Heart left ventricle (tissue), 16 donors: Measurements from ENCODE around the gene KRTDAP. TPM values are rescaled to one million over a fixed set of nuclear protein-coding genes. Genes with fewer than 3 reads are reported as not detected.

Source experiments
- ATAC-seq, 4 donors: fragments of 200-7000 bp; cut with Tn5 transposase; one replicate each; pipeline ENCODE4 v1.9.1; 2020 to 2022; ENCODE audit warnings: moderate library complexity in 4 of 4, mild to moderate bottlenecking in 3 of 4, moderate number of reproducible peaks in 1 of 4
- DNase-seq, 5 donors: peaks; one replicate each; pipeline ENCODE4 v3.0.0-alpha.2; 2020
- H3K27ac ChIP-seq, 12 donors: fragments of 200-600 bp; sonication (generic) in 4 of 12; one replicate each; pipeline versions ENCODE4 v1.5.0 to v1.8.0; 2016 to 2022; ENCODE audit warnings: mild to moderate bottlenecking in 2 of 12
- H3K27me3 ChIP-seq, 9 donors: fragments of 200-600 bp; sonication (generic) in 2 of 9; one replicate each; pipeline versions ENCODE4 v1.5.1 to v1.8.0; 2016 to 2022; ENCODE audit warnings: mild to moderate bottlenecking in 3 of 9
- H3K36me3 ChIP-seq, 9 donors: fragments of 200-600 bp; sonication (generic) in 2 of 9; one replicate each; pipeline versions ENCODE4 v1.5.0 to v1.8.0; 2018 to 2022; ENCODE audit warnings: mild to moderate bottlenecking in 2 of 9
- H3K4me1 ChIP-seq, 12 donors: fragments of 200-600 bp; sonication (generic) in 4 of 12; one replicate each; pipeline versions ENCODE4 v1.5.0 to v1.8.0; 2016 to 2022; ENCODE audit warnings: mild to moderate bottlenecking in 3 of 12
- H3K4me3 ChIP-seq, 12 donors: fragments of 200-600 bp; sonication (generic) in 4 of 12; one replicate each; pipeline versions ENCODE4 v1.5.0 to v1.8.0; 2017 to 2022; ENCODE audit warnings: mild to moderate bottlenecking in 9 of 12, moderate library complexity in 4 of 12
- H3K9me3 ChIP-seq, 12 donors: fragments of 200-600 bp; sonication (generic) in 4 of 12; one replicate each; pipeline versions ENCODE4 v1.5.0 to v1.8.0; 2016 to 2022; ENCODE audit warnings: mild to moderate bottlenecking in 1 of 12
- POLR2A ChIP-seq, 2 donors: fragments of 450-650 bp; IDR thresholded peaks; one replicate each; pipeline ENCODE4 v1.6.1; 2017; ENCODE audit warnings: antibody characterized with exemption in 2 of 2, mild to moderate bottlenecking in 2 of 2, moderate library complexity in 2 of 2
- WGBS, 4 donors: extraction: QIAGEN DNeasy Blood & Tissue Kit in 2 of 4; methylation state at CpG; one replicate each; pipeline versions ENCODE4 v1.1.5 to v1.1.7; 2013 to 2018; 5-methylcytosine and 5-hydroxymethylcytosine counted together
- intact Hi-C, 10 donors: fragments of 100-400 bp; cut with DNase I; formaldehyde crosslinking; loops; one replicate each; pipeline versions ENCODE4 v1.11.1 to v1.14.2; 2022
- polyA plus RNA-seq, 2 donors: library from polyadenylated mRNA; stranded (reverse); fragments of 200-250 nt; gene quantifications; one replicate each; pipeline ENCODE4 v1.2.3, GENCODE V29; 2013
- total RNA-seq, 9 donors: library from RNA; depleted of rRNA in 2 of 9; stranded (reverse); fragments of >200 nt in 2 of 9; fragmentation: NEBNext Ultra II Directional in 3 of 9; extraction: Animal tissue kit (Norgen Biotek cat#: 25700) in 3 of 9; gene quantifications; one replicate each; pipeline versions ENCODE4 v1.1.0 to v1.2.4, GENCODE V29; 2016 to 2023
- TF ChIP-seq, protein P1 (sequence below), 12 donors: fragments of 200-600 bp; sonication (generic) in 4 of 12; IDR thresholded peaks; one replicate each; pipeline versions ENCODE4 v1.5.0 to v1.8.0; 2018 to 2022; ENCODE audit warnings: antibody characterized with exemption in 12 of 12, mild to moderate bottlenecking in 5 of 12
- donor health status: ischemic (EF 13 %, LVEDD 7.1; RV severe dilation, severe dysfunction).
- donor health status: healthy with polysubstance abuse.
- donor health status: DM: no; HTN: yes; CAD: no.
- donor health status: DM: no; HTN: no; CAD: no.
- donor health status: ischemic (EF 25% LVEDD 6.9; RV normal size, moderate dysfunction).
- donor health status: ischemic (EF 25% LVEDD 5.7; RV mildly dilated, moderate dysfunction).
- donor health status: healthy.
- donor health status: DM: yes; HTN: yes; CAD: no.
- donor health status: ischemic (EF 35%, LVEDD 5.7; RV mildly dilated, moderate dysfunction).
- donor health status: nonischemic (EF 11% LVEDD 7.7; RV severe dilation, severe dysfunction).
- donor health status: DM: yes; HTN: yes; CAD: no.
- donor health status: PGD.
- donor health status: ischemic (EF 29% LVEDD 5.4; RV normal size, mild dysfunction).
- donor health status: nonischemic (EF 23%, LVEDD 6.1; RV moderate dilation, normal function).

Gene KRTDAP
- total and polyA plus RNA-seq, 11 donors = not detected

DNA sequence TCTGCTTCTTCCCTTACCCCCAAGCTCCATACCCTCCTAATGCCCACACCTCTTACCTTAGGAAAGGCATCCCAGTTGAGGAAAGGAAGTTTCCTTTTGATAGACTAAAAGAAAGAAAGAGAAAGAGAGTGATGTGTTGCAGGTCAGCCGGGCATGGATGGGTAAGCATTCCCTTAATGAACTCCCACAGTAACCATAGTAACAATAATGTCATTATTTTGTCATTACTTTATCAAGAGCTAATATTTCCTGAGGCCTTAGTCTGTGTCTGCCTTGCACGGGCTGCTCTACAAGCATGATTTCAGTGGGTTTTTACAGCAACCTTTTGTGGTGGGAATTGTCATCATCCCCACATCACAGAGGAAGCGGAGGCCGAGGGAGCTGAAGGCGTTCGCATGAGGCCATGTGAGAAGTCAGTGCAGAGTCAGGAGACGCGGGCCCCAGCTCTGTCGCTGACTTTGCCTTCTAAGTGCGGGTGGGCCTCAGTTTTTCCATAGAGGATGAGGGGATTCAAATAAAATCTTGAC is 2.5 kb downstream of the KRTDAP start:
- H3K9me3 ChIP-seq = no peaks in the 10 kb centered on the region
- no peaks in the 10 kb centered on the region for H3K4me1 ChIP-seq
- H3K27me3 ChIP-seq = peaks cover 0 to 22% (median 0%) of the 10 kb centered on the region in 9 donors
- no peak for DNase-seq
- H3K36me3 ChIP-seq = no peaks in the 10 kb centered on the region
- ATAC-seq = no peak
- H3K4me3 ChIP-seq = no peak overlapping the region
- intact Hi-C loops = no loop called here
- no peak for TF ChIP-seq POLR2A (IDR thresholded peaks at IDR 0.05)
- TF ChIP-seq, protein P1, sequence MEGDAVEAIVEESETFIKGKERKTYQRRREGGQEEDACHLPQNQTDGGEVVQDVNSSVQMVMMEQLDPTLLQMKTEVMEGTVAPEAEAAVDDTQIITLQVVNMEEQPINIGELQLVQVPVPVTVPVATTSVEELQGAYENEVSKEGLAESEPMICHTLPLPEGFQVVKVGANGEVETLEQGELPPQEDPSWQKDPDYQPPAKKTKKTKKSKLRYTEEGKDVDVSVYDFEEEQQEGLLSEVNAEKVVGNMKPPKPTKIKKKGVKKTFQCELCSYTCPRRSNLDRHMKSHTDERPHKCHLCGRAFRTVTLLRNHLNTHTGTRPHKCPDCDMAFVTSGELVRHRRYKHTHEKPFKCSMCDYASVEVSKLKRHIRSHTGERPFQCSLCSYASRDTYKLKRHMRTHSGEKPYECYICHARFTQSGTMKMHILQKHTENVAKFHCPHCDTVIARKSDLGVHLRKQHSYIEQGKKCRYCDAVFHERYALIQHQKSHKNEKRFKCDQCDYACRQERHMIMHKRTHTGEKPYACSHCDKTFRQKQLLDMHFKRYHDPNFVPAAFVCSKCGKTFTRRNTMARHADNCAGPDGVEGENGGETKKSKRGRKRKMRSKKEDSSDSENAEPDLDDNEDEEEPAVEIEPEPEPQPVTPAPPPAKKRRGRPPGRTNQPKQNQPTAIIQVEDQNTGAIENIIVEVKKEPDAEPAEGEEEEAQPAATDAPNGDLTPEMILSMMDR (IDR thresholded peaks at IDR 0.05) = no peak
- WGBS, 4 donors = 86 to 90% (median 88%) methylated on average over 10 of the region's 10 CpGs
- H3K27ac ChIP-seq = no peak overlapping the region

DNA sequence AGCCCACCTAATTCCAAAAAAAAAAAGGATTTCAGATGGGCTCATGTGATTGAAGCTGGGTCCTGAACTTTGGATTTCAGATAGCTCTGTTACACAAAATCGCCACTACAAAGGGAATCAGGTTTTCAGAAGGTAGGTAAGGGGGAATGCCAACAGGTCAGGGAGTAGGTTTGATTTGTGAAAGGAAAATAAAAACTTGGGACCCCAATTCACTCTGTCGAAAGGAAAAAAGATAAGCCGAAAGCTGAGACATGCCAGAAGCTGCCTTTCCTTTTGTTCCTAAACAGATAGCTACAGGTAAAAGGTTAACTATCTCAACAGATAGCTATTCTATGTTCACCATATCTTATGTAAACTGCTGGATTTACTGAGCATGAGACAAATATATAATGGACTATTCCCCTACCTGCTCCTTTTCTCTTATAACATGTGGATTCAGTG is 4.0 kb downstream of the KRTDAP start:
- H3K4me1 ChIP-seq = no peaks in the 10 kb centered on the region
- no peaks in the 10 kb centered on the region for H3K36me3 ChIP-seq
- whole genome bisulfite sequencing, 4 donors = 57 to 65% (median 61%) methylated on average over 3 of the region's 3 CpGs
- no peak overlapping the region for H3K4me3 ChIP-seq
- ATAC-seq (no peak), DNase-seq (no peak)
- no peaks in the 10 kb centered on the region for H3K9me3 ChIP-seq
- H3K27ac ChIP-seq = no peak overlapping the region
- intact Hi-C loops = no loop called here
- H3K27me3 ChIP-seq = peaks cover 0 to 22% (median 0%) of the 10 kb centered on the region in 9 donors
- TF ChIP-seq, protein P1 (IDR thresholded peaks at IDR 0.05) = no peak
- no peak for TF ChIP-seq POLR2A (IDR thresholded peaks at IDR 0.05)

- TF ChIP-seq POLR2A (IDR thresholded peaks at IDR 0.05) = no peak
- TF ChIP-seq, protein P1 (IDR thresholded peaks at IDR 0.05) = no peak
- Histone ChIP-seq H3K27ac (no peak overlapping the region), H3K36me3 (no peaks in the 10 kb centered on the region), H3K4me3 (no peak overlapping the region), H3K27me3 (peaks cover 0 to 22% (median 0%) of the 10 kb centered on the region in 9 donors), H3K4me1 (no peaks in the 10 kb centered on the region), H3K9me3 (no peaks in the 10 kb centered on the region)
- WGBS, 4 donors = 52 to 56% (median 54%) methylated on average over 7 of the region's 7 CpGs
- ATAC-seq (no peak), DNase-seq (no peak)
- intact Hi-C loops = no loop called here
These were observed 5.8 kb downstream of the KRTDAP start for GRCh38 chr19:35484252-35485036.

DNA sequence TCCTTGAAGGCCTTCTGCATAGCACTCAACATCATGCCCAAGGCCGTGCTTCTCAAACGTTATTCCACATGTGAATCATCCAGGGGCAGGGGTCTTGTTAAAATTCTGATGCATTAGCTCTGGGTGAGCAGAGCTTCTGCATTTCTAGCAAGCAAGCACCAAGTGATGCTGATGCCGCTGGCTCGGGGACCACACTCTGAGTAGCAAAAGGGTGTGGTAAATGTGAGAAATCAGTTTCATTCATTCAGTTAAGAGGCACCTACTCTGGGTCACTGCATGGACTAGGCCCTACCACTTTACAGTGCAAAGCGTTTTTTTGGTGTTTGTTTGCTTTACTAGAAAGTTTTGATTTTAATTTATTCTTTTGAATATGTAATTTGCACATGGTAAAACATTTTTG is 7.2 kb downstream of the KRTDAP start:
- intact Hi-C loops = no loop called here

More for the DNA sequence above, 7.2 kb downstream of the KRTDAP start:
- peaks cover 0 to 13% (median 0%) of the 10 kb centered on the region in 9 donors for H3K27me3 ChIP-seq
- DNase-seq = no peak
- H3K4me3 ChIP-seq = no peak overlapping the region
- no peak for TF ChIP-seq POLR2A (IDR thresholded peaks at IDR 0.05)
- TF ChIP-seq, protein P1 (IDR thresholded peaks at IDR 0.05) = no peak
- H3K27ac ChIP-seq = no peak overlapping the region
- no peaks in the 10 kb centered on the region for H3K36me3 ChIP-seq
- no peak for ATAC-seq
- H3K4me1 ChIP-seq = no peaks in the 10 kb centered on the region
- 79 to 86% (median 83%) methylated on average over 5 of the region's 5 CpGs for WGBS, 4 donors
- no peaks in the 10 kb centered on the region for H3K9me3 ChIP-seq
